GM21717 (cell line): Measurements from ENCODE around the gene ERF.

Experiments used
- ATAC-seq: cut with Tn5 transposase; IDR thresholded peaks from one replicate; pipeline ENCODE4 v1.9.1; 2021; ENCODE audit warnings: mild to moderate bottlenecking, moderate library complexity; ENCODE audit not compliant: unreplicated experiment

ERF gene

GRCh38 chr19:42254089-42254849 lies 659 bp downstream of the ERF start:
- no peak for ATAC-seq

DNA sequence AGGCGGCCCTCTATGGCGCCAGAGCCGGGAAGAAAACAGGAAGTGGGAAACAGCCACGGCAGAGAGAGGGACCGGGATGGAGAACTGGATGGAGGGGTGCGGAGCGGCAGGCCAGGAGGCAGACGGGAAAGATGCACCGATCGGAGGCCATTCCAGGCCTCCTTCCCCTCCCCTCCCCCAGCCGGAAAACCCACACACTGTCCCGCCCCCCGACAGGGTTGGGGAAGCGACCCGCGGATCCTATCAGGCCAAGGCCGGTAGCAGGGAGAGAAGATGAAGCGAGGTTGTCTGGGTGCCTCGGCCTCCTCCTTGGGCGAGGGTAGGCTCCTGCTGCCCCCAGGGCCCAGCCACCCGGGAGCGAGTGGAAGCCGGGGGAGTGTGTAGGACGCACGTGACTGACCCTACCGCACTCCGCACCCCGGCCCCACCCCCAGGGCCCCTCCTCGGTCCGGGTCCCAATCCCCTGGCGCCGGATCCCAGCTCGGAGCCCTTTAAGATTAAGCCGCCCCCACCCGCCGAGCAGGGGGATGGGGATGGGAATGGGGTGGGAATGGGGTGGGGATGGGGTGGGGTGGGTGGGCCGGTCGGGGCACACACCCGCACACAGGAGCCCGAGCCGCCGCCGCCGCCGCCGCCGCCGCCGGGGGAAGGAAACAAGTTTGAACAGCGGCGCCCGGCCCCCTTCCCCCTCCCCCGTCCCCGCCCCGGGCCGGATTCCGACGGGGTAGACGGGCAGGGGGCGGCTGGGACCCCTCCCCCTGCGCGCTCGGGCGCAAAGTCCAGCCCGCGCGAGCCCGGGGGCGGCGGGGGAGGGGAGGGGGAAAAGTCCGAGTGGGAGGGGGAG lies 1.5 kb downstream of the ERF start:
- ATAC-seq = no peak

GRCh38 chr19:42252365-42253244 lies 2.3 kb downstream of the ERF start:
- ATAC-seq = no peak

- ATAC-seq = no peak
These were observed 3.2 kb downstream of the ERF start for GRCh38 chr19:42251572-42252358.

DNA sequence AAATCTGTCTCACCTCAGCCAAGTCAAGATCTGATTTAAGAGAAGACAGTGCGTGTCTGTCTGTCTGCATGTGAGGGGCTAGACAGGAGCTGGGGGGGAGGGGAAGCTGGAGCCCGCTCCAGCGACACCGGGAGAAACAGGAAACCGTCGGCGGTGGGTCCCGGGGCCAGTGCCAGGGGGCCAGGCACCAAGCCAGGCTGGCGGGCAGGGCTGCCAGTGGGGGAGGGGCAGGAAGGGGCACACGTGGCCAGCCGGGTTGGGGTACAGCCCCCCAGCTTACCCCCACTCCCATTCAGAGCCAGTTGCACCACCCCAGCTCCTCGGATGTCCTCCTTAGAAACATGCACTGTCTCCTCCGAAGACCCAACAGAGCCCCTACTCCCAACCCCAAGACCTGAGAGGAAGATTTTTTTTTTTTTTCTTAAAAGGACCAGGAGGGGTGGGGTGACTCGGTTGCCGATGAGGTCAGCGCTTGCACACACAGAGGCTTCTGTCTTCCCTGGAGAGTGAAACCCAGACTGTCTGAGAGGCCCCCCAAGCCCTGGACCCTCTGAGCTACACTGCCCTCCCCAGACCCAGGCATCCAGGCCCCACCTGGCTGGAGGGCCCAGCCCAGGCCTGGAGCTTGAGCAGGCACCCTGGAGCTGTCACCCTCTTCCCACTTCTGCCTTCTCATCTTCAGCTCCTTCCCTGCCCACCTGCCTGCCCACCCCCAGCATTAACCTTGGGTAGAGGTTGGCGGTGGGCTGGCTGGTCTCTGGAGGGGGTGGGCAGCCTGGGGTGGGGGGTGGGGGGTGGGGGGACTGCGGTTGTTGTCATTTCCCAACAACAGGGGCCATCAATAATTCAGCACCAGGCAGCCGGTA lies 4.0 kb downstream of the ERF start:
- no peak for ATAC-seq

DNA sequence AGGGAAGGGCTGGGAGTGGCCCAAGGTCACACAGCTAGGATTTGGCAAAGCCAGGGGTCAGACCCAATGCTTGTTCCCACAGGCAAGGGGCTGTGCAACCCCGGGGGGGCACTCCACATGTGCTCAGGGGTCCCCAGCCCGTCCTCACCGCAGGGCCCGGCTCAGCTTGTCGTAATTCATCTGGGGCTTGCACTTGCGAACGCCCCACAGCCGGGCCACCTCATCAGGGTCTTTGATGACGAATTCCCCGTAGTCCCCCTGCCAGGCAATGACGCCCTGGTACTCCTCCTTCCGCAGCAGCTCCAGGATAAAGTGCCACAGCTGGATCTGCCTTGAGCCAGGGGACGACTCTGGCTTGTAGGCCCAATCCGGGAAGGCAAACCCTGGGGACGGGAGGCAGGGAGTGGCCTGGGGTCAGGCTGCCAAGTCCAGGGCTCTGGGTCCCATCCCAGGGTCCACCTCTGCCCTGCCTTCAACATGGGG lies 4.7 kb downstream of the ERF start:
- ATAC-seq = no peak

GRCh38 chr19:42249769-42250168 lies 5.2 kb downstream of the ERF start:
- ATAC-seq = no peak

- ATAC-seq = no peak
These were observed 5.7 kb downstream of the ERF start for GRCh38 chr19:42249149-42249750.

DNA sequence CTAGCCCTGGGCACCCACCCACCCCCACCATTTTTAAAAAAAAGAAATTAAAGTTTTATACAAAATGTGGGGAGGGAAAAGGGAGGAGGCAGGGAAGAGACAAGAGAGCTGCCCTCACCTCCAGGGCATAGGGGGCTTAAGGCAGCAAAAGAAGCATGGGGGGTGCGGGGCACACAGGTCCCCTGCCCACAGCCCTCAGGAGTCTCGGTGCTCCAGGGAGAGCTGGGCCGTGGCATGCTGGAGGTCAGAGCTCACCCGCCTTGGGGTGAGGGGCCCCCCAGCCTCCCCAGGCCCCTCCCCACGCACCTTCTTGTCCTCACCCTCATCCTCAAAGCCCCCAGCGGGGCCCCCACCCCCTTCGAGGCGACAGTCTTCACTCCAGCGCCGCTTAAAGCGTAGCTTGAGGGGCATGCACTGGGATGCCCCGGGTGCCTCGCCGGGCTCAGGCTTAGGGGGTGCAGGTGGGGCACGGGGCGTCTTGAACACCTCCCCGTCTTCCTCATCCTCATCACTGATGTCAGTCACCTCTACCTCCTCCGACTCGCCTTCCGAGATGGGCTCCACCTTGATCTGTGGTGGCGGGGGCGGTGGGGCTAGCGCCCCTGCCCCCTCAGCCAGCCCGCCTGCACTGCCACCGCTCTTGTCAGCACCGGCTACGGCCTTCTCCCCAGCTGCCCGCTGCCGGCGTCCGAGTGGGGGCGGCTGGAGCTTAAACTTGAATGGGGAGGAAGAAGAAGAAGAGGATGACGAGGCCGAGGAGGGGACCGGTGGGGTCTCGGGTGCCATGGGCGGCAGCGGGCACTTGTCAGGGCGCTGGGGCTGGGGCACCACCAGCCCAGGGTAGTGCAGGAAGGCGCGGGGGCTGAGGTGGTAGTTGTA lies 6.4 kb downstream of the ERF start:
- ATAC-seq = no peak

GRCh38 chr19:42247640-42248199 lies 7.2 kb downstream of the ERF start:
- ATAC-seq = no peak

DNA sequence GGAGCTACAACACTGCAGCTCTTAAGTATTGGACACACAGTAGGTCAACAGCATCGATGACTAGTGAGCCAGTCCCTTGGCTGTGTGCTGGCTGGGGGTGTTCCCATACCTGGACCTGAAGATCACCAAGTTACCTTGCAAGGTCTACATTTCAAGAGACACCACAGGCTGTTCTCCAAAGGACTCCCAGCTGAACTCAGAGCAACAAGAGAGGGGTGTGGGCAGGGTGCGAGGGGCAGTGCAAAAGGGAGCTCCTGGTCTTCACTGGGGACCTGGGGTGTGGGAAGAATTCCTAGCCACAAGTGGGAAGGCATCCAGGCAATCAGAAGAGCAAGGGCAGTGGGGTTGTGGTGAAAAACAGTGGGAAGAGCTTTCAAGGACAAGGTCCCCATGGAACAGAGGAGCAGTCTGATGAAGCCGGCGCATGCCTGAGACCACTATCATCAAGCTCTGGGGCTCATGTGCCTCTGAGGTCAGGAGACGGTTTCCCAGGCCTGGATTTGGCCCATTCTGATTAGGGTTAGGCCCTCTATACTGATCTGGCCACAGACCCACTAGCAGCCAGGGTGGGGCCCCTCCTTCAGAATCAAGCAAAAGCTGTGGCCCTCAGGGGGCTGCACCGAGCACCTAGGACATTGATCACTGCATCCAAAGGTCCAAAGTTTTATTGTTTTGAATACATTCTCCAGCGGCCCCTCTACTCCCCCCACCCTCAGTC lies 7.8 kb downstream of the ERF start:
- ATAC-seq = no peak

- no peak for ATAC-seq
These were observed 8.6 kb downstream of the ERF start for GRCh38 chr19:42246143-42246921.

GRCh38 chr19:42245231-42245630 lies 9.7 kb downstream of the ERF start:
- ATAC-seq = no peak

DNA sequence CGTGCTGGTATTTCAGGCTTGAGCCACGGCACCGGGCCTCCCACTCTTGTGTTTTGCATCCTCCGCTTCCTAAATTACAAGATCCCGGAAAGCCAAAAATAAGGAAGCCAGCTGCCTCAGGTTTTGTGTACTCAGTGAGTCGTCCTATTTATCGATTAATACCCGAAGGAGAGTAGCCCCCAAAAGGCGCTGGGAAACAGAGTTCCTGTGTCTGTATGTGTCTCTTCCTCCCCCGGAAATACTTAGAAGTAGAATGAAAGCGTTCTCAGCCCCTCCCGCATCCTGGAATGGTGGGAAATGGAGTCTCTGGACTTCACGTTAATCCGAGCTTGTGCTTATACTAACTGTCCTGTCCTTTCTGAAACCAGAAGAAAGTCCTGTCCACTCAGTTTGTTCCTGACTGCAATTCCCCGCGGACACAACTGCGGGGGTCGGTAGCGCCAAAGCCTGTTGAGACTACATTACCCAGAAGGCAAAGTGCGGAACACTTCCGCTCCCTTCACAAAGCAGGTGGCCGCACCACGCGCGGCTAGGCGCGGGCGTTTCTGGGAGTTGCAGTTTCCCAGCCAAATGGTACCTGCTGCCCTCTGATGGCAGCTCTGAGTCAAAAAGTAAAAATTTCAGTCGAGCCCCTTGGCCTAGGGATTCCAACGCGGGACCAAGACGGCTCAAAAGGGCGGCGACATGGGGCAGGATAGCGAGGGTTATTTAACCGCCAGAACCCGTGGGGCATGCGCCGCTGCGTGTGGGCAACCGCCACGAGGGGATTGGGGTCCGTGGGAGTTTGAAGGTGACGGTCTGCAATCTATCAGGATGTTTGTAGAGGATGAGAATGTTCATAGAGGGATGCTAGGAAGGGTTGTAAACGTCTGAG lies 10.3 kb downstream of the ERF start:
- peak; percentile 31 for ATAC-seq
